Osteocyte (in vitro differentiated cells): ENCODE data around the gene NHERF2. TPM values are rescaled to one million over a fixed set of nuclear protein-coding genes. Genes with fewer than 3 reads are reported as not detected.

ENCODE experiments used
- DNase-seq: peaks from one replicate; pipeline ENCODE4 v3.0.0; 2021; ENCODE audit warnings: mixed read lengths; ENCODE audit not compliant: unreplicated experiment; ENCODE audit errors: extremely low spot score
- H3K27ac Mint-ChIP-seq: one replicate; pipeline ENCODE4 v1.8.0; 2021; ENCODE audit warnings: mild to moderate bottlenecking, mixed read lengths; ENCODE audit not compliant: unreplicated experiment
- H3K27me3 Mint-ChIP-seq: one replicate; pipeline ENCODE4 v1.8.0; 2021; ENCODE audit warnings: mixed read lengths; ENCODE audit not compliant: unreplicated experiment
- H3K36me3 Mint-ChIP-seq: one replicate; pipeline ENCODE4 v1.8.0; 2021; ENCODE audit warnings: mixed read lengths; ENCODE audit not compliant: unreplicated experiment
- H3K4me1 Mint-ChIP-seq: one replicate; pipeline ENCODE4 v1.8.0; 2021; ENCODE audit warnings: mixed read lengths; ENCODE audit not compliant: unreplicated experiment
- H3K4me3 Mint-ChIP-seq: one replicate; pipeline ENCODE4 v1.8.0; 2021; ENCODE audit warnings: mild to moderate bottlenecking, moderate library complexity, mixed read lengths; ENCODE audit not compliant: unreplicated experiment
- H3K9me3 Mint-ChIP-seq: one replicate; pipeline ENCODE4 v1.8.0; 2021; ENCODE audit warnings: mixed read lengths; ENCODE audit not compliant: unreplicated experiment
- CTCF ChIP-seq: fragments of 200-600 bp; sonication (generic); IDR thresholded peaks from 2 replicates; pipeline ENCODE4 v1.5.0; 2021; ENCODE audit warnings: antibody characterized with exemption, mild to moderate bottlenecking, moderate library complexity
- long read RNA-seq: library from polyadenylated mRNA; unstranded; transcript quantifications from one replicate; pipeline ENCODE4 v2.0.0, GENCODE V29; 2021
- total RNA-seq: library from RNA; stranded (reverse); gene quantifications from 2 replicates; pipeline ENCODE4 v1.2.1, GENCODE V29; 2021

NHERF2 gene
- 143 and 146 TPM in 2 replicates for total RNA-seq
- long read RNA-seq, partial matches to known transcripts, result 0 of 1 reads
- long read RNA-seq, other reads (novel, unspliced or antisense), result 1 of 1 reads

GRCh38 chr16:2026461-2027023, at the start of gene NHERF2:
Gene NHERF2, plus strand, starts transcription at chr16:2026902. Its CDS starts 104 bp downstream, at chr16:2027006.
- Mint-ChIP-seq H3K36me3 (peaks cover 1% of the 10 kb centered on the region), H3K4me3 (peak within 1 kb of the TSS; percentile 84), H3K4me1 (peaks cover 52% of the 10 kb centered on the region), H3K27me3 (peaks cover under 1% of the 10 kb centered on the region), H3K27ac (peak within 1 kb of the TSS; percentile 52), H3K9me3 (no peaks in the 10 kb centered on the region)
- DNase-seq, result peak; percentile 85
- no peak for TF ChIP-seq CTCF

- no peak for DNase-seq
- peaks cover 9% of the 10 kb centered on the region for H3K27me3 Mint-ChIP-seq
- peaks cover 10% of the 10 kb centered on the region for H3K4me1 Mint-ChIP-seq
- H3K9me3 Mint-ChIP-seq, result no peaks in the 10 kb centered on the region
- peaks cover 9% of the 10 kb centered on the region for H3K36me3 Mint-ChIP-seq
- no peak for TF ChIP-seq CTCF
- no peak overlapping the region for H3K4me3 Mint-ChIP-seq
- H3K27ac Mint-ChIP-seq, result no peak overlapping the region
Observed at GRCh38 chr16:1976951-1977874, 49.5 kb upstream of the NHERF2 start.

GRCh38 chr16:1977875-1978268, 48.8 kb upstream of the NHERF2 start:
- Mint-ChIP-seq H3K27me3 (peaks cover 9% of the 10 kb centered on the region), H3K4me1 (peaks cover 6% of the 10 kb centered on the region), H3K36me3 (peaks cover 9% of the 10 kb centered on the region), H3K9me3 (no peaks in the 10 kb centered on the region), H3K27ac (no peak overlapping the region), H3K4me3 (no peak overlapping the region)
- TF ChIP-seq CTCF, result no peak
- no peak for DNase-seq

- no peaks in the 10 kb centered on the region for H3K9me3 Mint-ChIP-seq
- H3K27me3 Mint-ChIP-seq, result peaks cover 9% of the 10 kb centered on the region
- peaks cover 9% of the 10 kb centered on the region for H3K36me3 Mint-ChIP-seq
- no peak overlapping the region for H3K27ac Mint-ChIP-seq
- H3K4me1 Mint-ChIP-seq, result peaks cover 3% of the 10 kb centered on the region
- DNase-seq, result no peak
- TF ChIP-seq CTCF, result no peak
- no peak overlapping the region for H3K4me3 Mint-ChIP-seq
Observed at GRCh38 chr16:1978476-1979120, 48.1 kb upstream of the NHERF2 start.
